ENCODE data around the gene RAPH1.

The RAPH1 gene

GRCh38 chr2:203360833-203361430 lies 174.2 kb downstream of the RAPH1 start:
- DNase-seq (ENCODE audit: low read depth, low spot score) = no peak
- in situ Hi-C loops (cut with HindIII; ENCODE audit: low sequenced_read_pairs) = no loop called here
- no peak for TF ChIP-seq CTCF (IDR thresholded peaks at IDR 0.05; ENCODE audit: low read depth, low read length)
- H3K4me3 ChIP-seq (ENCODE audit: low read depth, low read length) = no peak overlapping the region

DNA sequence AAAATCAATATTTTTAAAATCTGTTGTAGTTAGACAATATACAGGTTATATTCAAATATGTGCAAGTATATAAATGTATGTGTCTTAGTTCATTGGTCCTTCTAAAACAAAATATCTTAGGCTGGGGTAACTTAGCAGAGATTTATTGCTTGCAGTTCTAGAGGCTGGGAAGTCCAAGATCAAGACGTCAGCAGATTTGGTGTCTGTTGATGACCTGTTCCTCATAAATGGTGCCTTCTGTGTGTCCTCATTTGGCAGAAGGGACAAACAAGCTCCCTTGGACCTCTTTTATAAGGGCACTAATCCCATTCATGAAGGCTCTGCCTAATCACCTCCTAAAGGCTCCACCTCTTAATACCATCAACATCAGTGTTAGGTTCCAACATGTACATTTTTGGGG lies 175.7 kb downstream of the RAPH1 start:
- DNase-seq (ENCODE audit: low read depth, low spot score) = no peak
- in situ Hi-C loops (cut with HindIII; ENCODE audit: low sequenced_read_pairs) = no loop called here
- TF ChIP-seq CTCF (IDR thresholded peaks at IDR 0.05; ENCODE audit: low read depth, low read length) = no peak
- no peak overlapping the region for H3K4me3 ChIP-seq (ENCODE audit: low read depth, low read length)

DNA sequence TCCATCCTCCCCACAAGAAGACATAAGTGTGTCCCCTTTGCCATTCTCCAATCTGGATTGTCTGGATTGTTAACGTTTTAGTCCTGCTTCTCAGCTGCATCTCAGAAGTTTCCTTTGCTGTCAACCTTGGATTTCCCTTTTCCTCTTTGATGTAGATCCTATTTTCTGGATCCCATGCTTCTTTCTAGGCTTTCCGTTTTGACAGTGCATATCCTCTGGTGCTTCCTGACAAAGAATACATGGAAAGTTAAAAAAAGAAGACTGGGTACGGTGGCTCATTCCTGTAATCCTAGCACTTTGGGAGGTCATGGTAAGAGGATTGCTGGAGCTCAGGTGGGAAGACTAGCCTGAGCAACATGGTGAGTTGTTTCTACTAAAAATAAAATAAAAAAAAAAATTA lies 180.1 kb downstream of the RAPH1 start:
- in situ Hi-C loops (cut with HindIII; ENCODE audit: low sequenced_read_pairs) = no loop called here
- TF ChIP-seq CTCF (IDR thresholded peaks at IDR 0.05; ENCODE audit: low read depth, low read length) = no peak
- no peak for DNase-seq (ENCODE audit: low read depth, low spot score)
- no peak overlapping the region for H3K4me3 ChIP-seq (ENCODE audit: low read depth, low read length)

DNA sequence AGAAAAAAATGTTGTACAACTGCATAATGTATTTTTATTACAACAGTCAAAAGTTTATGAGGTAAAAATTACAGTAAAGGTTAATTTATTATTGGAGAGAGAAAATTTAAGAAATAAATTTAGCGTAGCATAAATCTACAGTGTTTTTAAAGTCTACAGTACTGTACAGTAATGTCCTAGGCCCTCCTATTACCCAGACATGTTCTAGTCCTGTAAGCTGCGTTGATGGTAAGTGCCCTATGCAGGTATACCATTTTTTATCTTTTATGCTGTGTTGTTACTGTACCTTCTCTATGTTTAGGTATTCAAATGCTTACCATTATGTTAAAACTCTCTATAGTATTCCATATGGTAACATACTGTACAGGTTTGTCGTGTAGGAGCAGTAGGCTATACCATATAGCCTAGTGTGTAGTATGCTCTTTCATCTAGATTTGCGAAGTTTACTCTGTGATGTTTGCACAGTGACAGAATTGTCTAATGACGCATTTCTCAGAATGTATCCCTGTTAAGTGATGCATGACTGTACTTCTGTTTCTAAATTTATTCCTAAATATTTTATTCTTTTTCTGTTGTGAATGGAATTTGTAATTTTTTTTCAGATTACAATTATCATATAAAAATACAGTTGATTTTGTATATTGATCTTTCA lies 182.4 kb downstream of the RAPH1 start:
- TF ChIP-seq CTCF (IDR thresholded peaks at IDR 0.05; ENCODE audit: low read depth, low read length) = no peak
- DNase-seq (ENCODE audit: low read depth, low spot score) = no peak
- in situ Hi-C loops (cut with HindIII; ENCODE audit: low sequenced_read_pairs) = no loop called here
- no peak overlapping the region for H3K4me3 ChIP-seq (ENCODE audit: low read depth, low read length)

GRCh38 chr2:203347375-203347774 lies 187.7 kb downstream of the RAPH1 start:
- DNase-seq (ENCODE audit: low read depth, low spot score) = no peak
- no peak overlapping the region for H3K4me3 ChIP-seq (ENCODE audit: low read depth, low read length)
- in situ Hi-C loops (cut with HindIII; ENCODE audit: low sequenced_read_pairs) = no loop called here
- no peak for TF ChIP-seq CTCF (IDR thresholded peaks at IDR 0.05; ENCODE audit: low read depth, low read length)

- in situ Hi-C loops (cut with HindIII; ENCODE audit: low sequenced_read_pairs) = no loop called here
- no peak for TF ChIP-seq CTCF (IDR thresholded peaks at IDR 0.05; ENCODE audit: low read depth, low read length)
- DNase-seq (ENCODE audit: low read depth, low spot score) = no peak
- H3K4me3 ChIP-seq (ENCODE audit: low read depth, low read length) = no peak overlapping the region
These were observed 188.5 kb downstream of the RAPH1 start for GRCh38 chr2:203346612-203347011.
